ENCODE results near the gene ISYNA1.
"Not testable (repeated sequence)": the region's sequence is repeated elsewhere in the genome, so short reads cannot be mapped to it uniquely, and the experiment has no call there.

ISYNA1 gene

GRCh38 chr19:18418029-18418482, 19.9 kb downstream of the ISYNA1 start:
- DNase-seq, result no peak

- DNase-seq, result peak; percentile 97
Measured at GRCh38 chr19:18417250-18418028, 20.5 kb downstream of the ISYNA1 start.

- peak; percentile 96 for DNase-seq
Measured at GRCh38 chr19:18416778-18417249, 21.1 kb downstream of the ISYNA1 start.

GRCh38 chr19:18415178-18415867, 22.6 kb downstream of the ISYNA1 start:
- peak; percentile 95 for DNase-seq

- DNase-seq, result peak; percentile 57
Measured at GRCh38 chr19:18414504-18415177, 23.3 kb downstream of the ISYNA1 start.

GRCh38 chr19:18412610-18413239, 25.2 kb downstream of the ISYNA1 start:
- DNase-seq, result no peak

GRCh38 chr19:18408053-18408476, 29.9 kb downstream of the ISYNA1 start:
- peak; percentile 62 for DNase-seq

GRCh38 chr19:18406749-18407148, 31.2 kb downstream of the ISYNA1 start:
- no peak for DNase-seq

GRCh38 chr19:18405754-18406153, 32.2 kb downstream of the ISYNA1 start:
- not testable (repeated sequence) for DNase-seq

- not testable (repeated sequence) for DNase-seq
Measured at GRCh38 chr19:18402455-18403248, 35.3 kb downstream of the ISYNA1 start.

- DNase-seq, result peak; percentile 62
Measured at GRCh38 chr19:18401580-18402112, 36.3 kb downstream of the ISYNA1 start.

- no peak for DNase-seq
Measured at GRCh38 chr19:18399008-18399407, 38.9 kb downstream of the ISYNA1 start.

- DNase-seq, result peak; percentile 41
Measured at GRCh38 chr19:18397242-18398202, 40.4 kb downstream of the ISYNA1 start, which contains the start of gene LRRC25. Gene LRRC25, minus strand, starts transcription at chr19:18397622. Its CDS starts 659 bp downstream, at chr19:18396963.

- DNase-seq, result no peak
Measured at GRCh38 chr19:18396471-18397241, 41.3 kb downstream of the ISYNA1 start.

GRCh38 chr19:18393836-18394235, 44.1 kb downstream of the ISYNA1 start:
- DNase-seq, result no peak

GRCh38 chr19:18392926-18393325, 45.0 kb downstream of the ISYNA1 start:
- DNase-seq, result no peak

- DNase-seq, result no peak
Measured at GRCh38 chr19:18392417-18392816, 45.5 kb downstream of the ISYNA1 start.

GRCh38 chr19:18391509-18392075, 46.3 kb downstream of the ISYNA1 start:
- DNase-seq, result no peak
